Aorta (tissue), 5 donors: ENCODE measurements around the gene DCDC1. TPM values are rescaled to one million over a fixed set of nuclear protein-coding genes. Genes with fewer than 3 reads are reported as not detected.

Source experiments
- ATAC-seq: fragments of 200-7000 bp; cut with Tn5 transposase; one replicate; pipeline ENCODE4 v1.9.1; 2022; ENCODE audit warnings: moderate library complexity; ENCODE audit not compliant: low FRiP score
- DNase-seq, 2 donors: peaks; one replicate each; pipeline ENCODE4 v3.0.0-alpha.2; 2020
- H3K27ac ChIP-seq, 2 donors: one replicate each; pipeline ENCODE4 v1.5.1; 2013; ENCODE audit warnings: low read length in 2 of 2, mild to moderate bottlenecking in 2 of 2, moderate library complexity in 2 of 2, control low read depth in 1 of 2, inconsistent platforms in 1 of 2, low read depth in 1 of 2
- H3K27me3 ChIP-seq, 2 donors: one replicate each; pipeline ENCODE4 v1.6.1; 2013; ENCODE audit warnings: control low read depth in 1 of 2, low read length in 1 of 2, mild to moderate bottlenecking in 1 of 2, moderate library complexity in 1 of 2; ENCODE audit not compliant: insufficient read depth in 2 of 2, control insufficient read depth in 1 of 2
- H3K36me3 ChIP-seq, 2 donors: one replicate each; pipeline ENCODE4 v1.6.1; 2013; ENCODE audit warnings: control low read depth in 1 of 2, low read length in 1 of 2, mild to moderate bottlenecking in 1 of 2; ENCODE audit not compliant: insufficient read depth in 2 of 2, control insufficient read depth in 1 of 2
- H3K4me1 ChIP-seq, 2 donors: one replicate each; pipeline ENCODE4 v1.6.1; 2013; ENCODE audit warnings: low read length in 2 of 2, control low read depth in 1 of 2, mild to moderate bottlenecking in 1 of 2, moderate library complexity in 1 of 2; ENCODE audit not compliant: insufficient read depth in 2 of 2, control insufficient read depth in 1 of 2
- H3K4me3 ChIP-seq, 2 donors: one replicate each; pipeline ENCODE4 v1.5.1; 2013; ENCODE audit warnings: low read length in 2 of 2, control low read depth in 1 of 2, mild to moderate bottlenecking in 1 of 2
- H3K9me3 ChIP-seq: one replicate; pipeline ENCODE4 v1.6.1; 2013; ENCODE audit warnings: mild to moderate bottlenecking, low read length; ENCODE audit not compliant: control insufficient read depth
- WGBS, 2 donors: extraction: QIAGEN DNeasy Blood & Tissue Kit; methylation state at CpG; one replicate each; pipeline ENCODE4 v1.1.7; 2013; 5-methylcytosine and 5-hydroxymethylcytosine counted together
- intact Hi-C, 2 donors: fragments of 100-400 bp; cut with DNase I; formaldehyde crosslinking; loops; one replicate each; pipeline versions ENCODE4 v1.14.2 to v1.15.0; 2022
- polyA plus RNA-seq, 2 donors: library from polyadenylated mRNA; stranded (reverse); fragments of 200-250 nt; gene quantifications; one replicate each; pipeline ENCODE4 v1.2.3, GENCODE V29; 2013
- total RNA-seq, 2 donors: library from RNA; stranded (reverse); fragmentation: NEBNext Ultra II Directional; extraction: Animal tissue kit (Norgen Biotek cat#: 25700); gene quantifications; one replicate each; pipeline ENCODE4 v1.2.1, GENCODE V29; 2021
- donor health status: healthy with polysubstance abuse.
- donor health status: Bipolar disorder and iron deficiency.
- donor health status: DM: no; HTN: no; CAD: no.
- donor health status: DM: no; HTN: no; CAD: no.
- donor health status: DM: yes; HTN: yes; CAD: no.

DCDC1 gene
- total and polyA plus RNA-seq, 4 donors, result 0.51 to 0.52 TPM; not detected in 2

DNA sequence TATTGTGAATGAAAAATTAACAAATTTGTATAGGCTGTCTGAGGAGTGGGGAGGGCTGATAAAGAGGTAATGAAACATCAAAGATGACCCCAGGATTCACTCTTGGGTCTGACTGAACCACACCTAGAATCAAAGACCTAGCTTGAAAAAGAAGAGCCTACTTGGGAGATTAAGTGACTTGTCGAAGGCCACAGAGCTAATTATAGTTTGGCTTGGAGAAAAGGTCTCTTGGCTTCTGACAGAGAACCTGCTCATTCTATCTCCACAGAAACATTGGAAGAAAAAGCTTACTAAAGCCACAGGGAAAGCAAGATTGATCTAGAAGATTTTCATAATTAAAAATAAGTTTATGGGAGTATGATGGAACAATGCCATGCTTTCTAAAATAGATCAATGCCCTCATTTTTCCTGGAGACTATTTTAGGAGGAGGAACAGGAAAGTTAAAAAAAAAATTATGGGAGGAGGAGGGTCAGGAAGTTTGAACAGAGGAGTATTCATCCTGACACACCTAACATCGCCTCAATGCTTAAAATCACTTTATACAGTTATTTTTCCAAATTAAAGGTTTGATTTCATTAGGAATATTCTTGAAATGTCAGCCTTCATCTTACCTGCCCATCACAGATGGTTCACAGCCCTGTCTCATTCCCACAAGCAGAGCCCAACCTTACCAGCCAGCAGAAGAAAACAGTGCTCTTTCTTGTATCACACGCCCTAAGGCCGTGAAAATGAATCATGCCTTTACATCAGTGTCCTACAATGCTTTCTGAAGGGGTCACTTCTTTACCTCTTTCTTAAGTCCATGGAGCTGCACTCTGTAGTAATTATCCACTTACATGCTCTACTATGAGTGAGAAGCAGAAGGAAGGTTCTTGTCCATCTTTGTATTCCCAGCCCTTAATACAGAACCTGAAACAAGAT lies 552.3 kb downstream of the DCDC1 start:
- Histone ChIP-seq H3K27me3 (no peaks in the 10 kb centered on the region), H3K9me3 (no peaks in the 10 kb centered on the region), H3K4me1 (peaks cover 8 to 17% of the 10 kb centered on the region in 2 donors), H3K36me3 (no peaks in the 10 kb centered on the region), H3K4me3 (no peak overlapping the region), H3K27ac (no peak overlapping the region)
- WGBS, 2 donors, result 51 to 54% methylated on average over 4 of the region's 4 CpGs
- intact Hi-C loops, result no loop called here
- ATAC-seq (no peak), DNase-seq (no peak)

DNA sequence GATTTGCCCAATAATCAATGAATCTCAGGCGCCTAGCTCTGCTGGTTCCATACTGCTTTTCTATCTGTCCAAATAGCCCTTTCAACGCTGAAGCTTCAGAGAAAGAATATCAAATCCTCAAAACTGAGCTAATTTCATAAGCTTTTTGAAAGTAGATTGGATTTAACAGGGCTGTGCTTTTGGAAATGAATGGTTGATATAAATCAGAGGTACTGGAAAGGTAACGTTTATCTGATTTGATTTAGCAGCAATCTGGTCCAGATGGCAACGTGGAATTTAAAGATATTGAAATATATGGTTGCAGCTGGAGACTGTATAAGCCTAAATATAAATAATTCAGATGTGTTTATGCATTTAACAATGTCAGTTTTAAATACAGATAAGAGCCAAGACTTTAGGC lies 553.9 kb downstream of the DCDC1 start:
- Histone ChIP-seq H3K27me3 (no peaks in the 10 kb centered on the region), H3K9me3 (no peaks in the 10 kb centered on the region), H3K27ac (no peak overlapping the region), H3K36me3 (no peaks in the 10 kb centered on the region), H3K4me3 (no peak overlapping the region), H3K4me1 (peaks cover 7 to 14% of the 10 kb centered on the region in 2 donors)
- 86 to 90% methylated on average over 4 of the region's 4 CpGs for WGBS, 2 donors
- DNase-seq (no peak), ATAC-seq (no peak)
- intact Hi-C loops, result no loop called here

DNA sequence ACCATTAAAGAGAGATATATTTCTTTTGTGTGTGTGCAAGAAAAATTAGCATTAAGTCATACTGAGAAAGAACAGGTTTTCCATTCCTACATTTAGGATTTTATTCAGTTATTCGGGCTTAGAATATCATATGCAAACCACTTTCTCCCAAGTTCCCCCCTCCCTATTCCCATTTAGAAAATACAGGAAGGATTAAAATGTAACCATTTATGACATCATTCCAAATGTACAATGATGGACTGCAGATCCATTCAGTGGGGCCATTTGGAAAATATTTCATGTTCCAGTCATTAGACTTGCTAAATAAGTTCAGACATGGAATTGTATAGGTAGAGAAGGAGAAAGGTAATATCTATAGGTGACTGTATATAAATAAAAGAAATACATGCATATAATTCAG lies 554.8 kb downstream of the DCDC1 start:
- Histone ChIP-seq H3K9me3 (no peaks in the 10 kb centered on the region), H3K27ac (no peak overlapping the region), H3K4me3 (no peak overlapping the region), H3K27me3 (no peaks in the 10 kb centered on the region), H3K36me3 (no peaks in the 10 kb centered on the region), H3K4me1 (peaks cover 2 to 8% of the 10 kb centered on the region in 2 donors)
- 82 to 92% methylated on average over 1 of the region's 1 CpG for WGBS, 2 donors
- DNase-seq (no peak), ATAC-seq (no peak)
- intact Hi-C loops, result no loop called here

Other genes with a start within 250 kb of the DCDC1 start
- gene DNAJC24, start 121 bp upstream of the DCDC1 start, total RNA-seq, result 10 to 100 TPM; 17.1 to 18.9 TPM
- 10 to 100 TPM in 1 of 2 donors, 1 to 10 TPM in 1; 6.9 to 14.9 TPM for gene DNAJC24, start 121 bp upstream of the DCDC1 start, polyA plus RNA-seq
- 10 to 100 TPM; 13.5 to 14.2 TPM for gene IMMP1L, start 139.9 kb upstream of the DCDC1 start, total RNA-seq
- gene IMMP1L, start 139.9 kb upstream of the DCDC1 start, polyA plus RNA-seq, result 10 to 100 TPM in 1 of 2 donors, 1 to 10 TPM in 1; 8.5 to 25.1 TPM
- 10 to 100 TPM; 14.0 to 17.9 TPM for gene ELP4, start 140.0 kb upstream of the DCDC1 start, total RNA-seq
- gene ELP4, start 140.0 kb upstream of the DCDC1 start, polyA plus RNA-seq, result 1 to 10 TPM; 6.8 to 8.7 TPM